ENCODE results near the gene CRYM.
"Not testable (repeated sequence)": the region's sequence is repeated elsewhere in the genome, so short reads cannot be mapped to it uniquely, and the experiment has no call there.

The CRYM gene

DNA sequence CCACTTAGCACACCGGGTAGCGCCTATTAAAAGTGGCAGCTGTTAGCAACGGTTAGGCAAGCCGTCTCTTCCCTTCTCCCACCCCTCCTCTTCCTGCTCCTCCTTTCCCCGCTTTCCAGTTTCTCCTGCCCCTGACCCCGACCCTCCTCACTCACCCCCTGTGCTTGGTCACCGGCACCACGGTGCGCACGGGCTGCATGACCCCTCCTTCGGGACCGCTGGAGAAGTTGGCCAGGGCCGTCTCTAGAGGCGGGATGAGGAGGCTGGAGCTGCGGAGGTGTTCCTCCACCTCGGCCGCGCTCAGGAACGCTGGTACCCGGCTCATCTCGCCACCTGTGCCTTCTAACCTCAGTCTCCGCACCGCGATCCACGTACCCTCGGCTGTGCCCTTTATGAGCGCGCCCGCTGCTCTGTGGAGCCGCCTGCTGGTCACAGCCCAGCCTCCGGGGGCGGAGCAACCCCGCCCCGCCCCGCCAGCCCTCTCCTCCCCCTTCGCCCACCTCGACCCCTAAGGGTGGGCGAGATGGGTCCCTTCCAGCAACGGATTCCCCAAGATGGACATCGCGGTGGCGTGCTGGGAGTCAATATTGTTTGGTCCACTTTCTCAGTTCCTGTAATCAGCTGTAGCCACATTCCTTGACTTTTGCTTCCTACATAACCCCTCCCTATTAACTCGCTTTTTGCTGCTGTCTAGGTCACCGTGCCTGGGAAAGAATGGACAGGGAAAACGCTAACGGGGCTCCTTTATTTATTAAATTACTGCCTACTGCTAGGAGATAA, at the start of gene CRYM:
CRYM (minus strand) TSS at position 364 of the 780 bp plus-strand sequence; CDS start at position 325, 39 bp downstream.
- peak; percentile 40 for DNase-seq

GRCh38 chr16:21327046-21327445, 49.0 kb upstream of the CRYM start:
- no peak for DNase-seq

DNA sequence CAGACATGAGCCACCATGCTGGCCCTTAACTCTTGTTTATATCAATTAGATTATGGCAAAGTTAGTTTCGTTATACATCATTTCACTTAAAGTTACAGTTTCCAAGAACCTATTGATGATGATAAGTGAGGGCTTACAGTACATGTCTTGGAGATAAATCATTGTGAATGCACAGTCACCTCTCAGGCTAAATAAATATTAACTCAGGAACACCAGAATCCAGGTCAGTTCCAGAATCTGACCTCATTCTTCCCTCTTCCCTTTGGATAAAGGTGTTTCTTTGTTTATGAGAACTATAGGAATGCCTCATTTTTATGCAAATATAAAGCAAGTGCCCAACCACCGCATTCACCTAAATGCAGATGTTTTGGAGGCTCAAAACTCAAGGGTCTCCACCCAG, 48.4 kb upstream of the CRYM start:
- no peak for DNase-seq

- no peak for DNase-seq
Observed at GRCh38 chr16:21324267-21324666, 46.2 kb upstream of the CRYM start.

GRCh38 chr16:21322251-21322650, 44.2 kb upstream of the CRYM start:
- DNase-seq: not testable (repeated sequence)

DNA sequence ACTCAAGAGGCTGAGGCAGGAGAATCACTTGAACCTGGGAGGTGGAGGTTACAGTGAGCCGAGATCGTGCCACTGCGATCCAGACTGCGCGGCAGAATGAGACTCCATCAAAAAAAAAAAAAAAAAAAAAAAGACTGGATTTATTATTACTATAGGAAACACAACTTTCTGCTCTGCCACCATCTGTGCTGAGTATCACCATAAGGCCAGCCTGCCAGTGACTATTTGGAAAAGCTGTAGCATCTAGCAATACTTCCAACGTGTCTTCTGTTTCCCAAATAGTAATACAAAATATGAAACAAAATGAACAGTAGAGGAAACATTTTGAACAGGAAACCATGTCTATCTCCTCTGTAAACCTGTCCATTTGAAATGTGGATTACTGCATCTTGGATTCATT, 43.6 kb upstream of the CRYM start:
- no peak for DNase-seq

- no peak for DNase-seq
Observed at GRCh38 chr16:21314339-21314738, 36.2 kb upstream of the CRYM start.

DNA sequence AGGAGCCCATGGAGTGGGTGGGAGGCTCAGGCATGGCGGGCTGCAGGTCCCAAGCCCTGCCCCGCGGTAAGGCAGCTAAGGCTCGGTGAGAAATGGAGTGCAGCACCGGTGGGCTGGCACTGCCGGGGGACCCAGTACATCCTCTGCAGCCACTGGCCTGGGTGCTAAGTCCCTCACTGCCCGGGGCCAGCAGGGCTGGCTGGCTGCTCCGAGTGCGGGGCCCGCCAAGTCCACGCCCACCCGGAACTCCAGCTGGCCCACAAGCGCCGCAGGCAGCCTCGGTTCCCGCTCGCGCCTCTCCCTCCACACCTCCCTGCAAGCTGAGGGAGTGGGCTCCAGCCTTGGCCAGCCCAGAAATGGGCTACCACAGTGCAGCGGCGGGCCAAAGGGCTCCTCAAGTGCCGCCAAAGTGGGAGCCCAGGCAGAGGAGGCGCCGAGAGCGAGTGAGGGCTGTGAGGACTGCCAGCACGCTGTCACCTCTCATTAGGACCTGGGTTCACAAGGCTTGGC, 34.8 kb upstream of the CRYM start:
- not testable (repeated sequence) for DNase-seq

DNA sequence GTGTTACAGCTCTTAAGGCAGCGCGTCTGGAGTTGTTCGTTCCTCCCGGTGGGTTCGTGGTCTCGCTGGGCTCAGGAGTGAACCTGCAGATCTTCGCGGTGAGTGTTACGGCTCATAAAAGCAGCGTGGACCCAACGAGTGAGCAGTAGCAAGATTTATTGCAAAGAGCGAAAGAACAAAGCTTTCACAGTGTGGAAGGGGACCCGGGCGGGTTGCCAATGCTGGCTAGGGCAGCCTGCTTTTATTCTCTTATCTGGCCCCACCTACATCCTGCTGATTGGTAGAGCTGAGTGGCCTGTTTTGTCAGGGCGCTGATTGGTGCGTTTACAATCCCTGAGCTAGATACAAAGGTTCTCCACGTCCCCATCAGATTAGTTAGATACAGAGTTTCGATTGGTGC, 34.0 kb upstream of the CRYM start:
- not testable (repeated sequence) for DNase-seq

GRCh38 chr16:21306712-21307111, 28.6 kb upstream of the CRYM start:
- DNase-seq: not testable (repeated sequence)

GRCh38 chr16:21302898-21303528, 24.9 kb upstream of the CRYM start:
- no peak for DNase-seq

GRCh38 chr16:21302454-21302853, 24.4 kb upstream of the CRYM start:
- DNase-seq: no peak

- no peak for DNase-seq
Observed at GRCh38 chr16:21301895-21302291, 23.8 kb upstream of the CRYM start.

DNA sequence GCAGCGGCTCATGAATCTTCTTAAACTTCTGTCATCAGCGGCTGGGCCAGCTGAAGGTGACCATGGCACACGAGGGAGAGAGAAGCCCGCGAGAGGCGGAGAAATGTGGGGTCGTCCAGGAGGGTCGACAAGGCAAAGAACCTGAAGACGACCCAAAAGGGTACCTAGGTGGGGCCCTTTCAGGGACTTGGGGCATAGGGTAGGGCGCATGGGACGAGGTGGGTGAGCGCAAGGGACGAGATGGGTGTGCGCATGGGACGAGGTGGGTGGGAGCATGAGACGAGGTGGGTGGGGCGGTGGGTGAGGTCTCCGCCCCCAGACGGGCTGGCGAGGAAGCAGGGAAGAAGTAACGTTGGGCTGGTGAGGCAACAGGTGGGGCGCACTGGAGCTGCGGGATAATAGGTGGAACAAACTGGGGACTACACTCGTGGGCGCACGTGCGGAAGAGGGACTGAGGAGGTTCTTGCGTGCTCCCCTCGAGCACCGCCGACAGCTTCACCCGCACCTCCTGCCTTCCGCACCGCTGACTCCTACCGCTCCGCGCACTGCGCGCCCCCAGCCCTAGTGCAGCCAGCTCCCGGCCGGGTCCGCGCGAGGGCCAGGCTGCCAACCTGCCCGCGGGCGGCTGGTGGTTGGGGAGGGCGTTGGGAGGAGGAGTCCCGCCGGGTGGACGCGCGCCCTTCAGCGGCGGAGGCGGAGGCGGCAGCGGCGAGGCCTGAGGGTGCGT, 23.2 kb upstream of the CRYM start:
- peak; percentile 51 for DNase-seq

GRCh38 chr16:21300309-21301167, 22.4 kb upstream of the CRYM start:
- DNase-seq: peak; percentile 78

- DNase-seq: not testable (repeated sequence)
Observed at GRCh38 chr16:21289789-21290188, 11.7 kb upstream of the CRYM start.

- DNase-seq: no peak
Observed at GRCh38 chr16:21285314-21285713, 7.2 kb upstream of the CRYM start.

GRCh38 chr16:21284414-21284813, 6.3 kb upstream of the CRYM start:
- DNase-seq: no peak

DNA sequence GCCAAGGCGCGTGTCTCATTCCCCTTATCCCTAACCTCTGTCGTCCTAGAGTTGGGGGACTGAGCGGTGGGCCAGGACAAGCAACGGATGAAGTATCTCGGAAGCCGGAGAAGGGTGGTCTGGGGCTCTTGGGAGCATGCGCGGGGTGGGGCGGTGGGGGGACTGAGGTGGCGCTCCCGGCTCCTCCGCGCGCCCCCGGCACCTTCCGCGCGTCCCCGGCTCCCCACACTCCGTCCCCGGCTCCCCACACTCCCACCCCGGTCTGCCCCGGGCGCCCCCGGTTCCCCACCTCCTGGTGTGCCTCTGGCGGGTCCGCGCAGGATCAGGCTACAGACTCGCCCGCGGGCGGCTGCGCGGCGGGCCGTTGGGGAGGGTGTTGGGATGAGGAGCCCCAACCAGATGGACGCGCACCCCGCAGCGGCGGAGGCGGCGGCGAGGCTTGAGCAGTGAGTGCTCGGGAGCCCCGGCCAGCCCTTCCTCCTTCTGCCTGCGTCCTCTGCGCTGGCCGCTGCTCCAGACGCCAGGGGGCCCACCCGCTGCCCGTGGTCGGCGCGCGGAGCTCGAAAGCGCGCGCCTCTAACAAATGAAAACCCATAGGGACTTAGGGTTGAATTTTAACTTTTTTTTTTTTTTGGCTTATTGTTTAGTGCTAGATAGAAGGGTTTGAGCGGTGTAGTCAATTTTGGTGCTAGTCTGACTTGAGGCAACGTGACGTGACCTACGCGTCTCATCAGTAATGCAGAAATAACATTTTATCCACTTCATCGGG, 5.6 kb upstream of the CRYM start:
- peak; percentile 33 for DNase-seq

GRCh38 chr16:21281698-21282389, 3.8 kb upstream of the CRYM start:
- DNase-seq: no peak

DNA sequence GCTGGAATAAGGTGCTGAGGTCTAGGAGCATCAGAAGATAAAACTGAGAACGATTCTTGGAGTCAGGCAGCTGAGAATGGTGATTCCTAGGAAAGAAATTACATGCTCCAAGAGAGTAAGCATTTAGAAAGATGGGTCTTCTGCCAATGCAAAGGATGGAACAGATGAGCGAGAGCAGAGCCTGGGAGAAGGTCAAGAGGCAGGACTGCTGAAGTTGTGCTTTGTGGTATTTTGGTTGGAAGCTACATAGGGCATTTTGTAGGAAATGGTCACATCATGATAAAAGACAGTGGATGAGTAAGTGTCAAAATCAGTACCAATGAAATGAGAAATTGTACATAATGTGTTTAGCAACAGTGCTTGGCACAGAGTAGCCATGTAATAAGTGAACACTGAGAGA, 1.4 kb upstream of the CRYM start:
- DNase-seq: no peak
